Choroid plexus epithelial cell (primary cell): ENCODE data around the gene OMD.

Source experiments
- DNase-seq: peaks from one replicate; pipeline ENCODE4 v3.0.0-alpha.2; 2010; ENCODE audit warnings: low read depth
- H3K4me3 ChIP-seq: 2 replicates; pipeline ENCODE4 v1.5.1; 2011; ENCODE audit warnings: low read depth, mild to moderate bottlenecking, control low read depth, low read length, moderate library complexity
- CTCF ChIP-seq: conservative IDR thresholded peaks from 2 replicates; pipeline ENCODE4 v1.5.1; 2011; ENCODE audit warnings: low read depth, mild to moderate bottlenecking, control low read depth, inconsistent platforms, low read length, moderate library complexity

The OMD gene

GRCh38 chr9:92392690-92393089 is 31.6 kb downstream of the OMD start:
- TF ChIP-seq CTCF: no peak
- H3K4me3 ChIP-seq: no peak overlapping the region
- peak; percentile 15 for DNase-seq

- TF ChIP-seq CTCF: no peak
- H3K4me3 ChIP-seq: no peak overlapping the region
- DNase-seq: no peak
These were observed 38.3 kb downstream of the OMD start for GRCh38 chr9:92385953-92386352.

- no peak overlapping the region for H3K4me3 ChIP-seq
- no peak for DNase-seq
- TF ChIP-seq CTCF: no peak
These were observed 38.8 kb downstream of the OMD start for GRCh38 chr9:92385477-92385876.

GRCh38 chr9:92385001-92385400 is 39.3 kb downstream of the OMD start:
- no peak for TF ChIP-seq CTCF
- peak; percentile 28 for DNase-seq
- no peak overlapping the region for H3K4me3 ChIP-seq

GRCh38 chr9:92384375-92384774 is 39.9 kb downstream of the OMD start:
- TF ChIP-seq CTCF: no peak
- H3K4me3 ChIP-seq: no peak overlapping the region
- peak; percentile 41 for DNase-seq

GRCh38 chr9:92381775-92382174 is 42.5 kb downstream of the OMD start:
- no peak for DNase-seq
- no peak for TF ChIP-seq CTCF
- H3K4me3 ChIP-seq: no peak overlapping the region

- DNase-seq: no peak
- H3K4me3 ChIP-seq: no peak overlapping the region
- no peak for TF ChIP-seq CTCF
These were observed 43.7 kb downstream of the OMD start for GRCh38 chr9:92380603-92381002.
